Measurements from ENCODE around the gene DEFB108B.
"Not testable (repeated sequence)": the region's sequence is repeated elsewhere in the genome, so short reads cannot be mapped to it uniquely, and the experiment has no call there.

DNA sequence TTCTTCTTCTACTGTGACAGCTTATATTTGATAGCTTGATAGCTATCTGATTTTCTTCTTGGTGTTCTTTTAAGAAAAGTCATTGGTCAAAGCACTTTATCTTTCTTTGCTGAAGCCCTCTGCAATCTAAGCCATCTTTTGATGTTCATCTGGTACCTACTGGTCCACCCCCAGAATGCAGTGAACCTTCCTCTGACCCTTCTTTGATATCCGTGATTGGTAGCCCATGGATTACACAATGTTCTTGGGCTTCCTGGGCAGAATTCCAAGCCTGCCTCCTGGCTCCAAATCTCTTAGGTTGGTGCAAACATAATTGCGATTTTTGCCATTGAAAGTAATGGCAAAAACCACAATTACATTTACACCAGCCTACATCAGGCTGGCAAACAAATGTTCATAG lies 43.3 kb downstream of the DEFB108B start:
- not testable (repeated sequence) for TF ChIP-seq POLR2A, POLR2AphosphoS5, SPI1 (IDR thresholded peaks at IDR 0.05; ENCODE audit: low read depth, low read length)

Data from GM12891 (cell line).